Astrocyte (in vitro differentiated cells and primary cell): ENCODE measurements around the gene ZMYND11. TPM values are rescaled to one million over a fixed set of nuclear protein-coding genes. Genes with fewer than 3 reads are reported as not detected.

Experiments used
- DNase-seq: peaks from one replicate; pipeline ENCODE4 v3.0.0-alpha.2; 2010; ENCODE audit warnings: low read depth
- FAIRE-seq: peaks from 2 replicates; lab custom pipeline; 2011; peaks lifted over from hg19 to GRCh38; lab: Jason Lieb, UNC
- H2AFZ ChIP-seq: 2 replicates; pipeline ENCODE4 v1.6.0; 2012; ENCODE audit warnings: low read depth, low read length, inconsistent platforms
- H3K27ac ChIP-seq: 2 replicates; pipeline ENCODE4 v1.5.1; 2011; ENCODE audit warnings: low read depth, low read length, inconsistent platforms
- H3K27me3 ChIP-seq: 2 replicates; pipeline ENCODE4 v1.6.0; 2011; ENCODE audit warnings: low read length, inconsistent platforms; ENCODE audit not compliant: insufficient read depth
- H3K36me3 ChIP-seq: 2 replicates; pipeline ENCODE4 v1.5.1; 2011; ENCODE audit warnings: low read length, inconsistent platforms; ENCODE audit not compliant: insufficient read depth
- H3K4me1 ChIP-seq: 2 replicates; pipeline ENCODE4 v1.5.1; 2011; ENCODE audit warnings: low read length, inconsistent platforms; ENCODE audit not compliant: insufficient read depth
- H3K4me2 ChIP-seq: 2 replicates; pipeline ENCODE4 v1.6.0; 2012; ENCODE audit warnings: low read length, inconsistent platforms
- H3K4me3 ChIP-seq: 2 replicates; pipeline ENCODE4 v1.5.1; 2011; ENCODE audit warnings: low read depth, mild to moderate bottlenecking, low read length, inconsistent platforms; ENCODE audit not compliant: insufficient read depth
- H3K79me2 ChIP-seq: 2 replicates; pipeline ENCODE4 v1.6.0; 2012; ENCODE audit warnings: mild to moderate bottlenecking, low read length, inconsistent platforms; ENCODE audit not compliant: insufficient read depth
- H3K9ac ChIP-seq: 2 replicates; pipeline ENCODE4 v1.6.0; 2012; ENCODE audit warnings: mild to moderate bottlenecking, low read length, inconsistent platforms
- H3K9me3 ChIP-seq: 2 replicates; pipeline ENCODE4 v1.5.1; 2012; ENCODE audit warnings: low read depth, mild to moderate bottlenecking, low read length, inconsistent platforms; ENCODE audit not compliant: insufficient read depth
- H4K20me1 ChIP-seq: 2 replicates; pipeline ENCODE4 v1.6.0; 2012; ENCODE audit warnings: low read length, inconsistent platforms; ENCODE audit not compliant: insufficient read depth
- H3K27ac Mint-ChIP-seq: one replicate; pipeline ENCODE4 v1.8.0; 2021; ENCODE audit warnings: mild to moderate bottlenecking, mixed read lengths; ENCODE audit not compliant: unreplicated experiment
- H3K27me3 Mint-ChIP-seq: one replicate; pipeline ENCODE4 v1.8.0; 2021; ENCODE audit warnings: low read depth, mixed read lengths; ENCODE audit not compliant: unreplicated experiment
- H3K36me3 Mint-ChIP-seq: one replicate; pipeline ENCODE4 v1.8.0; 2021; ENCODE audit warnings: low read depth, mixed read lengths; ENCODE audit not compliant: unreplicated experiment
- H3K4me1 Mint-ChIP-seq: one replicate; pipeline ENCODE4 v1.8.0; 2021; ENCODE audit warnings: low read depth, mixed read lengths; ENCODE audit not compliant: unreplicated experiment
- H3K4me3 Mint-ChIP-seq: one replicate; pipeline ENCODE4 v1.8.0; 2021; ENCODE audit warnings: mild to moderate bottlenecking, moderate library complexity, mixed read lengths; ENCODE audit not compliant: unreplicated experiment
- H3K9me3 Mint-ChIP-seq: one replicate; pipeline ENCODE4 v1.8.0; 2021; ENCODE audit warnings: mild to moderate bottlenecking, mixed read lengths; ENCODE audit not compliant: unreplicated experiment
- CTCF ChIP-seq: IDR thresholded peaks from 2 replicates; pipeline ENCODE4 v1.5.1; 2011; ENCODE audit warnings: low read depth, mild to moderate bottlenecking, inconsistent platforms, low read length, moderate library complexity; ENCODE audit not compliant: insufficient read depth
- EZH2 ChIP-seq: IDR thresholded peaks from 2 replicates; pipeline ENCODE4 v1.6.1; 2012; ENCODE audit warnings: mild to moderate bottlenecking, low read length, inconsistent platforms; ENCODE audit not compliant: insufficient read depth
- total RNA-seq: library from RNA; stranded (reverse); gene quantifications from 2 replicates; pipeline ENCODE4 v1.2.1, GENCODE V29; 2021

The ZMYND11 gene
- total RNA-seq, 1 donor from 2014 or later: 37.9 TPM

DNA sequence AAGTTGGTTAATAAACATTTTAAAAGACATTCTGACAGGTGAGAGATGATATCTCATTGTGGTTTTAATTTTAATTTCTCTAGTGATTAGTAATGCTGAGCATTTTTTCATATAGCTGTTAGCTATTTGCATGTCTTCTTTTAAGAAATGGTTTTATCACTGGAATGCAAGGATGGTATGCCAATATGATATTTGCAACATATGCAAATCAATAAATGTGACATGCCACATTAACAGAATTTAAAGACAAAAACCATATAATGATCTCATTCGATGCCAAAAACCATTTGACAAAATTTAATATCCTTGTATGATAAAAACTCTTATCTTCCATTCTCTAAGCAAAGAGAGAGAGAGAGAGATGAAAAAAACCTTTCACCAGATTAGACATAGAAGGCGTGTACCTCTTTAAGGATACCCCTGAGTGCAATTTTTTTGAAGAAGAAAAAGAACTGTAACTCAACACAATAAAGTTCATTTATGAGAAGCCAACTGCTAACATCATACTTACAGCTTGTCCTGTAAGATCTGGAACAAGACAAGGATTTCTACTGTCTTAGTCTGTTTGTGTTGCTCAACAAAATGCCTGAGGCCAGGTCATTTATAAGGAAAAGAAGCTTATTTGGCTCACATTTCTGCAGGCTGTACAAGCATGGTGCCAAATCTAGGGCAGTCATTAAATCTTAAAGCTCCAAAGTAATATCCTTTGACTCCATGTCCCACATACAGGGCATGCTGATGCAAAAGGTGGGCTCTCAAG lies 39.7 kb upstream of the ZMYND11 start:
- Mint-ChIP-seq H3K27me3 (peaks cover 2% of the 10 kb centered on the region), H3K36me3 (peaks cover 3% of the 10 kb centered on the region), H3K27ac (no peak overlapping the region), H3K4me3 (no peak overlapping the region), H3K9me3 (peaks cover 33% of the 10 kb centered on the region), H3K4me1 (no peaks in the 10 kb centered on the region)
- H3K27ac ChIP-seq: no peak overlapping the region
- H3K9me3 ChIP-seq: peaks cover 12% of the 10 kb centered on the region
- no peak for FAIRE-seq
- no peaks in the 10 kb centered on the region for H3K36me3 ChIP-seq
- no peak overlapping the region for H2AFZ ChIP-seq
- no peaks in the 10 kb centered on the region for H4K20me1 ChIP-seq
- H3K79me2 ChIP-seq: no peaks in the 10 kb centered on the region
- H3K4me2 ChIP-seq: no peak overlapping the region
- no peaks in the 10 kb centered on the region for H3K4me1 ChIP-seq
- no peak overlapping the region for H3K9ac ChIP-seq
- no peaks in the 10 kb centered on the region for H3K27me3 ChIP-seq
- no peak for DNase-seq
- H3K4me3 ChIP-seq: no peak overlapping the region
- TF ChIP-seq CTCF (no peak), EZH2 (no peak)

GRCh38 chr10:96466-96865 lies 38.8 kb upstream of the ZMYND11 start:
- Histone ChIP-seq H3K79me2 (no peaks in the 10 kb centered on the region), H3K9ac (no peak overlapping the region), H4K20me1 (no peaks in the 10 kb centered on the region), H3K36me3 (no peaks in the 10 kb centered on the region), H2AFZ (no peak overlapping the region), H3K4me1 (no peaks in the 10 kb centered on the region), H3K27ac (no peak overlapping the region), H3K4me3 (no peak overlapping the region), H3K27me3 (no peaks in the 10 kb centered on the region), H3K4me2 (no peak overlapping the region), H3K9me3 (peaks cover 12% of the 10 kb centered on the region)
- Mint-ChIP-seq H3K4me1 (no peaks in the 10 kb centered on the region), H3K27me3 (peaks cover 2% of the 10 kb centered on the region), H3K9me3 (peaks cover 33% of the 10 kb centered on the region), H3K27ac (no peak overlapping the region), H3K4me3 (no peak overlapping the region), H3K36me3 (peaks cover 3% of the 10 kb centered on the region)
- DNase-seq: no peak
- TF ChIP-seq EZH2 (no peak), CTCF (no peak)
- FAIRE-seq: no peak

GRCh38 chr10:104416-104815 lies 30.8 kb upstream of the ZMYND11 start:
- H3K27ac ChIP-seq: no peak overlapping the region
- no peaks in the 10 kb centered on the region for H3K36me3 ChIP-seq
- no peak overlapping the region for H3K4me3 ChIP-seq
- H3K36me3 Mint-ChIP-seq: no peaks in the 10 kb centered on the region
- H3K79me2 ChIP-seq: no peaks in the 10 kb centered on the region
- no peak overlapping the region for H3K4me3 Mint-ChIP-seq
- H3K27me3 Mint-ChIP-seq: peaks cover 8% of the 10 kb centered on the region
- no peak overlapping the region for H3K4me2 ChIP-seq
- peaks cover 5% of the 10 kb centered on the region for H3K27me3 ChIP-seq
- no peak for FAIRE-seq
- H2AFZ ChIP-seq: no peak overlapping the region
- H3K9me3 Mint-ChIP-seq: no peaks in the 10 kb centered on the region
- no peaks in the 10 kb centered on the region for H3K4me1 Mint-ChIP-seq
- peaks cover 4% of the 10 kb centered on the region for H3K9me3 ChIP-seq
- H3K4me1 ChIP-seq: no peaks in the 10 kb centered on the region
- no peak for TF ChIP-seq CTCF
- no peak for TF ChIP-seq EZH2
- no peak overlapping the region for H3K9ac ChIP-seq
- H3K27ac Mint-ChIP-seq: no peak overlapping the region
- DNase-seq: no peak
- H4K20me1 ChIP-seq: no peaks in the 10 kb centered on the region
